Thyroid gland (tissue), 4 donors: ENCODE measurements around the gene HEPN1.

Source experiments
- CTCF ChIP-seq, 6 experiments: fragments of 200-600 bp in 3 of 6; fragments of 450-650 bp in 3 of 6; sonication (generic) in 3 of 6; IDR thresholded peaks; one replicate each; pipeline ENCODE4 v1.5.1; 2016 to 2019; ENCODE audit warnings: antibody characterized with exemption in 6 of 6, mild to moderate bottlenecking in 2 of 6, inconsistent platforms in 1 of 6, moderate library complexity in 1 of 6
- POLR2A ChIP-seq, 2 donors: fragments of 450-650 bp; IDR thresholded peaks; one replicate each; pipeline ENCODE4 v1.6.1; 2017; ENCODE audit warnings: antibody characterized with exemption in 2 of 2, mild to moderate bottlenecking in 2 of 2, moderate library complexity in 1 of 2

GRCh38 chr11:124895471-124895971, 23.5 kb upstream of the HEPN1 start:
- TF ChIP-seq CTCF (IDR thresholded peaks at IDR 0.05) (no peak), POLR2A (IDR thresholded peaks at IDR 0.05) (no peak)
